ENCODE results near the gene CHPF.

CHPF gene

GRCh38 chr2:219540784-219541504 lies 2.7 kb downstream of the CHPF start:
- no peak for DNase-seq (ENCODE audit: extremely low read depth, low read depth)
- TF ChIP-seq CTCF (IDR thresholded peaks at IDR 0.05; ENCODE audit: low read depth, low read length) = no peak

GRCh38 chr2:219539926-219540678 lies 3.5 kb downstream of the CHPF start:
- DNase-seq (ENCODE audit: extremely low read depth, low read depth) = no peak
- no peak for TF ChIP-seq CTCF (IDR thresholded peaks at IDR 0.05; ENCODE audit: low read depth, low read length)

- DNase-seq (ENCODE audit: extremely low read depth, low read depth) = no peak
- no peak for TF ChIP-seq CTCF (IDR thresholded peaks at IDR 0.05; ENCODE audit: low read depth, low read length)
Measured at GRCh38 chr2:219538956-219539788, 4.4 kb downstream of the CHPF start.

- no peak for DNase-seq (ENCODE audit: extremely low read depth, low read depth)
- no peak for TF ChIP-seq CTCF (IDR thresholded peaks at IDR 0.05; ENCODE audit: low read depth, low read length)
Measured at GRCh38 chr2:219538504-219538951, 5.1 kb downstream of the CHPF start.

GRCh38 chr2:219537657-219538488 lies 5.7 kb downstream of the CHPF start:
- no peak for DNase-seq (ENCODE audit: extremely low read depth, low read depth)
- TF ChIP-seq CTCF (IDR thresholded peaks at IDR 0.05; ENCODE audit: low read depth, low read length) = no peak

- no peak for DNase-seq (ENCODE audit: extremely low read depth, low read depth)
- no peak for TF ChIP-seq CTCF (IDR thresholded peaks at IDR 0.05; ENCODE audit: low read depth, low read length)
Measured at GRCh38 chr2:219536967-219537366, 6.6 kb downstream of the CHPF start.
